EL (cell line): ENCODE measurements around the gene SEPTIN10.
"Not testable (repeated sequence)": the region's sequence is repeated elsewhere in the genome, so short reads cannot be mapped to it uniquely, and the experiment has no call there.

Source experiments
- DNase-seq: peaks from one replicate; pipeline ENCODE4 v3.0.0-alpha.2; 2016

The SEPTIN10 gene

GRCh38 chr2:109613922-109614714 lies at the start of gene SEPTIN10, which contains the start of gene SOWAHC:
TSS of gene SEPTIN10 (minus strand) at chr2:109613966. CDS start at chr2:109613827, 139 bp downstream.
TSS of gene SOWAHC (plus strand) at chr2:109614364. CDS start at chr2:109614490, 126 bp downstream.
- peak; percentile 99 for DNase-seq

GRCh38 chr2:109662889-109663288 lies 49.1 kb upstream of the SEPTIN10 start:
- no peak for DNase-seq

GRCh38 chr2:109660046-109660860 lies 46.5 kb upstream of the SEPTIN10 start:
- DNase-seq: no peak

- DNase-seq: no peak
These were observed 45.8 kb upstream of the SEPTIN10 start for GRCh38 chr2:109659396-109660045.

- peak; percentile 11 for DNase-seq
These were observed 41.5 kb upstream of the SEPTIN10 start for GRCh38 chr2:109655287-109655686.

GRCh38 chr2:109654326-109655050 lies 40.7 kb upstream of the SEPTIN10 start:
- DNase-seq: no peak

- no peak for DNase-seq
These were observed 36.2 kb upstream of the SEPTIN10 start for GRCh38 chr2:109649736-109650695.

- peak; percentile 44 for DNase-seq
These were observed 34.3 kb upstream of the SEPTIN10 start for GRCh38 chr2:109648041-109648527.

- DNase-seq: peak; percentile 77
These were observed 33.9 kb upstream of the SEPTIN10 start for GRCh38 chr2:109647636-109648035.

GRCh38 chr2:109646961-109647360 lies 33.2 kb upstream of the SEPTIN10 start:
- DNase-seq: peak; percentile 36

GRCh38 chr2:109645412-109646184 lies 31.8 kb upstream of the SEPTIN10 start:
- DNase-seq: no peak

GRCh38 chr2:109644571-109645275 lies 31.0 kb upstream of the SEPTIN10 start:
- no peak for DNase-seq

- not testable (repeated sequence) for DNase-seq
These were observed 26.2 kb upstream of the SEPTIN10 start for GRCh38 chr2:109640000-109640399.

- no peak for DNase-seq
These were observed 25.0 kb upstream of the SEPTIN10 start for GRCh38 chr2:109638795-109639194.

GRCh38 chr2:109637749-109638570 lies 24.2 kb upstream of the SEPTIN10 start:
- peak; percentile 40 for DNase-seq

- DNase-seq: peak; percentile 36
These were observed 22.6 kb upstream of the SEPTIN10 start for GRCh38 chr2:109636317-109636716.

GRCh38 chr2:109635426-109636304 lies 21.9 kb upstream of the SEPTIN10 start:
- DNase-seq: no peak
